Astrocyte (in vitro differentiated cells and primary cell): ENCODE results near the gene SNX15. TPM values are rescaled to one million over a fixed set of nuclear protein-coding genes. Genes with fewer than 3 reads are reported as not detected.

Experiments
- DNase-seq: peaks from one replicate; pipeline ENCODE4 v3.0.0-alpha.2; 2010; ENCODE audit warnings: low read depth
- FAIRE-seq: peaks from 2 replicates; lab custom pipeline; 2011; peaks lifted over from hg19 to GRCh38; lab: Jason Lieb, UNC
- H2AFZ ChIP-seq: 2 replicates; pipeline ENCODE4 v1.6.0; 2012; ENCODE audit warnings: low read depth, low read length, inconsistent platforms
- H3K27ac ChIP-seq: 2 replicates; pipeline ENCODE4 v1.5.1; 2011; ENCODE audit warnings: low read depth, low read length, inconsistent platforms
- H3K27me3 ChIP-seq: 2 replicates; pipeline ENCODE4 v1.6.0; 2011; ENCODE audit warnings: low read length, inconsistent platforms; ENCODE audit not compliant: insufficient read depth
- H3K36me3 ChIP-seq: 2 replicates; pipeline ENCODE4 v1.5.1; 2011; ENCODE audit warnings: low read length, inconsistent platforms; ENCODE audit not compliant: insufficient read depth
- H3K4me1 ChIP-seq: 2 replicates; pipeline ENCODE4 v1.5.1; 2011; ENCODE audit warnings: low read length, inconsistent platforms; ENCODE audit not compliant: insufficient read depth
- H3K4me2 ChIP-seq: 2 replicates; pipeline ENCODE4 v1.6.0; 2012; ENCODE audit warnings: low read length, inconsistent platforms
- H3K4me3 ChIP-seq: 2 replicates; pipeline ENCODE4 v1.5.1; 2011; ENCODE audit warnings: low read depth, mild to moderate bottlenecking, low read length, inconsistent platforms; ENCODE audit not compliant: insufficient read depth
- H3K79me2 ChIP-seq: 2 replicates; pipeline ENCODE4 v1.6.0; 2012; ENCODE audit warnings: mild to moderate bottlenecking, low read length, inconsistent platforms; ENCODE audit not compliant: insufficient read depth
- H3K9ac ChIP-seq: 2 replicates; pipeline ENCODE4 v1.6.0; 2012; ENCODE audit warnings: mild to moderate bottlenecking, low read length, inconsistent platforms
- H3K9me3 ChIP-seq: 2 replicates; pipeline ENCODE4 v1.5.1; 2012; ENCODE audit warnings: low read depth, mild to moderate bottlenecking, low read length, inconsistent platforms; ENCODE audit not compliant: insufficient read depth
- H4K20me1 ChIP-seq: 2 replicates; pipeline ENCODE4 v1.6.0; 2012; ENCODE audit warnings: low read length, inconsistent platforms; ENCODE audit not compliant: insufficient read depth
- H3K27ac Mint-ChIP-seq: one replicate; pipeline ENCODE4 v1.8.0; 2021; ENCODE audit warnings: mild to moderate bottlenecking, mixed read lengths; ENCODE audit not compliant: unreplicated experiment
- H3K27me3 Mint-ChIP-seq: one replicate; pipeline ENCODE4 v1.8.0; 2021; ENCODE audit warnings: low read depth, mixed read lengths; ENCODE audit not compliant: unreplicated experiment
- H3K36me3 Mint-ChIP-seq: one replicate; pipeline ENCODE4 v1.8.0; 2021; ENCODE audit warnings: low read depth, mixed read lengths; ENCODE audit not compliant: unreplicated experiment
- H3K4me1 Mint-ChIP-seq: one replicate; pipeline ENCODE4 v1.8.0; 2021; ENCODE audit warnings: low read depth, mixed read lengths; ENCODE audit not compliant: unreplicated experiment
- H3K4me3 Mint-ChIP-seq: one replicate; pipeline ENCODE4 v1.8.0; 2021; ENCODE audit warnings: mild to moderate bottlenecking, moderate library complexity, mixed read lengths; ENCODE audit not compliant: unreplicated experiment
- H3K9me3 Mint-ChIP-seq: one replicate; pipeline ENCODE4 v1.8.0; 2021; ENCODE audit warnings: mild to moderate bottlenecking, mixed read lengths; ENCODE audit not compliant: unreplicated experiment
- EZH2 ChIP-seq: IDR thresholded peaks from 2 replicates; pipeline ENCODE4 v1.6.1; 2012; ENCODE audit warnings: mild to moderate bottlenecking, low read length, inconsistent platforms; ENCODE audit not compliant: insufficient read depth
- total RNA-seq: library from RNA; stranded (reverse); gene quantifications from 2 replicates; pipeline ENCODE4 v1.2.1, GENCODE V29; 2021
- TF ChIP-seq, protein P1 (sequence below): IDR thresholded peaks from 2 replicates; pipeline ENCODE4 v1.5.1; 2011; ENCODE audit warnings: low read depth, mild to moderate bottlenecking, inconsistent platforms, low read length, moderate library complexity; ENCODE audit not compliant: insufficient read depth

Gene SNX15
- total RNA-seq, 1 donor from 2014 or later, result 18.5 TPM

DNA sequence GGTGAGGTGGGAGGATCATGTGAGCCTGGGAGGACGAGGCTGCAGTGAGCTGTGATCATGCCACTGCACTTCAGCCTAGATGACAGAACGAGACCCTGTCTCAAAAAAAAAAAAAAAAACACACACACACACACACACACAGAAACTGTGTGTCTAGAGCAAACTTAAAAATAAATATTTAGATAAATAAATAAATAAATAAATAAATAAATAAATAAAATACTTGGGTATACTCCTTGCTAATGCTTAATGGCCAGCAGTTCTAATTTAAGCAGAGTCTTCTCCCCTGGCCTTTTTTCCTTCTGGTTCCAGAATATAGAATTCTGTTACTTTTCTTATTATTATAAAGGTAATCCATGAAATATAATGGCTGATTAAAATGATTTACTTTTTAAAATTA is 18.4 kb upstream of the SNX15 start:
- peaks cover 16% of the 10 kb centered on the region for H3K4me1 ChIP-seq
- no peaks in the 10 kb centered on the region for H3K9me3 Mint-ChIP-seq
- no peak for FAIRE-seq
- H3K27me3 Mint-ChIP-seq, result peaks cover 7% of the 10 kb centered on the region
- H3K4me2 ChIP-seq, result no peak overlapping the region
- no peak overlapping the region for H3K27ac Mint-ChIP-seq
- DNase-seq, result no peak
- H3K27me3 ChIP-seq, result no peaks in the 10 kb centered on the region
- H3K4me1 Mint-ChIP-seq, result peaks cover 16% of the 10 kb centered on the region
- no peak overlapping the region for H3K4me3 ChIP-seq
- H4K20me1 ChIP-seq, result no peaks in the 10 kb centered on the region
- no peak overlapping the region for H3K4me3 Mint-ChIP-seq
- H3K27ac ChIP-seq, result no peak overlapping the region
- no peak overlapping the region for H3K9ac ChIP-seq
- H3K79me2 ChIP-seq, result no peaks in the 10 kb centered on the region
- no peak overlapping the region for H2AFZ ChIP-seq
- no peaks in the 10 kb centered on the region for H3K9me3 ChIP-seq
- H3K36me3 Mint-ChIP-seq, result no peaks in the 10 kb centered on the region
- no peaks in the 10 kb centered on the region for H3K36me3 ChIP-seq
- TF ChIP-seq EZH2, result no peak
- TF ChIP-seq, protein P1, sequence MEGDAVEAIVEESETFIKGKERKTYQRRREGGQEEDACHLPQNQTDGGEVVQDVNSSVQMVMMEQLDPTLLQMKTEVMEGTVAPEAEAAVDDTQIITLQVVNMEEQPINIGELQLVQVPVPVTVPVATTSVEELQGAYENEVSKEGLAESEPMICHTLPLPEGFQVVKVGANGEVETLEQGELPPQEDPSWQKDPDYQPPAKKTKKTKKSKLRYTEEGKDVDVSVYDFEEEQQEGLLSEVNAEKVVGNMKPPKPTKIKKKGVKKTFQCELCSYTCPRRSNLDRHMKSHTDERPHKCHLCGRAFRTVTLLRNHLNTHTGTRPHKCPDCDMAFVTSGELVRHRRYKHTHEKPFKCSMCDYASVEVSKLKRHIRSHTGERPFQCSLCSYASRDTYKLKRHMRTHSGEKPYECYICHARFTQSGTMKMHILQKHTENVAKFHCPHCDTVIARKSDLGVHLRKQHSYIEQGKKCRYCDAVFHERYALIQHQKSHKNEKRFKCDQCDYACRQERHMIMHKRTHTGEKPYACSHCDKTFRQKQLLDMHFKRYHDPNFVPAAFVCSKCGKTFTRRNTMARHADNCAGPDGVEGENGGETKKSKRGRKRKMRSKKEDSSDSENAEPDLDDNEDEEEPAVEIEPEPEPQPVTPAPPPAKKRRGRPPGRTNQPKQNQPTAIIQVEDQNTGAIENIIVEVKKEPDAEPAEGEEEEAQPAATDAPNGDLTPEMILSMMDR, result no peak

- Histone ChIP-seq H2AFZ (peak overlapping the region; percentile 94), H3K27me3 (no peaks in the 10 kb centered on the region), H3K27ac (peak overlapping the region; percentile 98), H3K9me3 (no peaks in the 10 kb centered on the region), H3K4me1 (peaks cover 10% of the 10 kb centered on the region), H3K36me3 (no peaks in the 10 kb centered on the region), H3K4me2 (peak overlapping the region; percentile 98), H4K20me1 (no peaks in the 10 kb centered on the region), H3K9ac (peak overlapping the region; percentile 96), H3K79me2 (peaks cover 19% of the 10 kb centered on the region), H3K4me3 (peak overlapping the region; percentile 80)
- H3K9me3 Mint-ChIP-seq, result no peaks in the 10 kb centered on the region
- peak overlapping the region; percentile 87 for H3K4me3 Mint-ChIP-seq
- TF ChIP-seq, protein P1, result peak; percentile 47
- TF ChIP-seq EZH2, result no peak
- peak overlapping the region; percentile 84 for H3K27ac Mint-ChIP-seq
- H3K4me1 Mint-ChIP-seq, result peaks cover 6% of the 10 kb centered on the region
- no peaks in the 10 kb centered on the region for H3K27me3 Mint-ChIP-seq
- DNase-seq (peak; percentile 67), FAIRE-seq (no peak)
- H3K36me3 Mint-ChIP-seq, result peaks cover 5% of the 10 kb centered on the region
These were observed 13.9 kb upstream of the SNX15 start for GRCh38 chr11:65013130-65013887.
